Measurements from ENCODE around the gene SPTBN4.
A peak's percentile ranks its signal among the peaks of the same experiment; 100 is the strongest.
"Not testable (repeated sequence)": the region's sequence is repeated elsewhere in the genome, so short reads cannot be mapped to it uniquely, and the experiment has no call there.

SPTBN4 gene

DNA sequence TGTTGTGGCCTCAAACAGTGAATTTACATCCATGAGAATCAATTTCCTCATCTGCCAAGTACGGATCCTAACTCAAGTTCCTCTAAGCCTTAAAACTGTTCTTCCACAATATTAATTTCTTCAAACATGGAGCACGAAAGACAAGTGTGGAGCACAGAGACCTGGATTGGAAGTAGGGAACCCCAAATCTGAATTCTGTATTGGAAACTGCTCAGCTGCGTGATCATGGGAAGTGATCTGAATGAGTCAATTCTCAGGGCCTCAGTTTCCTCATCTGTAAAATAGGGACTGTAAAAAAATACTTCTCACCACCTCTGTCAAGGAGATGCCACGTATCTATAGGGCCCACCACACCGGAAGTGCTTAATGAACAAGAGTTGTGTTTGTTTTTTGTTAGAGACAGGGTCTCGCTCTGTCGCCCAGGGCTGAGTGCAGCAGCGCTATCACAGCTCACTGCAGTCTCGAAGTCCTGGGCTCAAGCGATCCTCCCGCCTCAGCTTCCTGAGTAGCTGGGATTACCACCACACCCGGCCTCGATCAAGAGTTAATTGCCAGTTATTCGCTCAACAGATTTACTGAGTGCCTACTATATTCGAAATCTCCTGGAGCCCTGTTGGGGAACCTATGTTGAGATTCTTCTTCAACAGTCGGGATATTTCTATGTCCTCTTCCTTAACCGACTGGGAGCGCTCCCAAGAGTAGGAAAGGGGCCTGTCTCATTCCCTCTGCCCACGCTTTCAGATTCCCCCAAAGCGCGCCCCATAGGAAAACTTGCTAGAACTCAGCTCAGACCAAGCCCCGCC, 24.3 kb upstream of the SPTBN4 start:
- no peak for DNase-seq

DNA sequence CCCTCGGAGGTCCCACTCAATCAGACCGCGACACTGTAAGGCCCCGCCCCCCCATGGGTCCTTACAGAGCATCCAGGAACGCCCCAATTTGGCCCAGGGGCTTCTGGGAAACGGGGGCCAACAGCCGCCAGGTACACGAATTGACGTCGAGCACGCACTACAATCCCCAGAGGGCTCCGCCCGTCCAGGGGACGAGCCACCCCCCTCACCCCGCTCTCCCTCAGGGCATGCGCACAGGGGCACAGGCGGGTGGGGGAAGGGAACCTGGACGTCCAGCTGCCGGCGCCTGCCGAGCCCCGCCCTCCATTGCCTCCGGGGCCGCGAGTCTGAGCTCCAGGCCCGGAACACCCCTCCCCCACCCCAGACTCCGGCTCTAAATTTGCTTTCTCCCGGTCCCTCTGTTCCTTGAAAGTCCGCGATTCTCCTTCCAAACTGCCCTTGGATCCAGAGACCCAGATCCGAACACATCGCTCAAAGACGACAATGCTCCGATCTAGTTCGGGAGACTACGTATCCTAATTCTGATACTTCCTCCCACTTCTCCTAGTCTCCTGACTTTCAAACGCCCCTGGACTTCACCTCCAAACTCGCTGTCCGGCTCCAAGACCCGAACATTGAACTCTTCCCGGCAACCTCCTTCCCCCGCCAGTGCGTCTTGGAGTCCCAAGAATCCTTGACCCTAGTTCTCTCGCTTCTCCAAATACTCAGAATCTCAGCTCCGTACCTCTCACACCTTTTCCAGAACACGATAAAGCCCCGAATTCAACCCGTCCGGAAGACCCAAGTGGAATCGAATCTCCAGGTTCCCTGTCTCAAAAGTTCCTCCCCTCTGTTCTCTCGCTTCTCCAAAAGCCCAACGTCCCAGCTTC, 23.4 kb upstream of the SPTBN4 start:
- peak; percentile 99 for DNase-seq

DNA sequence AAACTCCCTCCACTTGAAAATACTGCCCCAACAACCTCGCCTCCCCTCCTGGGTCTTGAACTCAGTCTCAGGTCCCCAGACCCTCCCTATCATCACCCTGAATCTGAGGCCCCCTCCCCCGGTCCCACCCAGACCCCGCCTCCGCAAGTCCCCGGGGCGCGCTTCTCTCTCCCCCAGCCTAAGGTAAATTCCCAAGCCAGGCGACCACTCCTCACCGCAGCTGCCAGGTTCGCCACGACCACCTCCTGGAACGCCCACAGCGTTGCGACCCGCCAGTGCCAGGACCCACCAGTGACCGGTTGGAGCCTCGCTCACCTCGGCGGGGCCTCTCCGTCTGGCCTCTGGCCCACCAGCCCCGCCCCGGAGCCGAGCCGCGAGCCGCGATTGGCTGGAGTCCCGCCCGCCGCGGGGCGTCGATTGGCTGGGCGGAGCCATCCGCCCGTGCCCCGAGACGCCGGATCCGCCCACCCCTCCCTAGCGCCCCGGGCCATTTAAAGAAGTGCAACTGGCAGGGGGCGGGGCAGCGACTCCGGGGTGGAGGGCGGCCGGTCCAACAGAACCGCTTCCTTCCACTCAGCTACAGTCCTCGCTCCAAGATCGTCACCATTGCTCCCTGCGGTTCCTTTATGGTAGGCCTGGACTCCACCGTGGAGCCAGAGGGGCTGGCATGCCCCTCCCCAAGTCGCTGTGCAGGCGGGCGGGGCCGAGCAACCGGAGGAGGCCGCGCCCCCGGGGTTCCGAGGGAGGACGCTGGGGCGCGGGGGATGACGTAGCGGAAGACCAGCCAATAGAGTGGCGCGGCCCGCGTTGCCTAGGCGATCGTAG, 22.6 kb upstream of the SPTBN4 start, which contains the start of gene SERTAD3:
Gene SERTAD3 (minus strand): TSS at position 336 of the 825 bp plus-strand sequence. CDS start 2,255 bp downstream, outside the sequence.
- DNase-seq, result peak; percentile 96

DNA sequence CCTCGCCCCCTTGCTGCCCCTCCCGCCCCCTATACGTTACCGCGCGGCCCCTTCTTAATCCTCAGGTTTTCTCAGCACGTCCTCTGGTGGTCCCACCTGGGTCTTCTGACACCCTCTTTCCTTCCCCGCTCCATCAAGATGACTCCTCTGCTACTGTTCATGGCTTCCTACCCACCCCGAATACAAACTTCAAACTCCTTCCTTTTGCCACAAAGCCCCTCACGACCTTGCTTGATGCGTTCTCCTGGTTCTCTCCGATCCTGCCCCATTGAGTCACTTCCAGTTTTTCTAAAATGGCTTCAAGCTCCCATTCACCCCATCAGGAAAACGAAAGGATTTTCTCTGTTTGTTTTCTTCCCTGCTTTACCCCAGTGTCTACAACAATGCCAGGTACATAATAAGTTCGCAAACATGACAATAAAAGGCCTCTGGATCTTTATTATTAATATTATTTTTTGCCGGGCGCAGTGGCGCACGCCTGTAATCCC, 21.9 kb upstream of the SPTBN4 start:
- DNase-seq, result no peak

DNA sequence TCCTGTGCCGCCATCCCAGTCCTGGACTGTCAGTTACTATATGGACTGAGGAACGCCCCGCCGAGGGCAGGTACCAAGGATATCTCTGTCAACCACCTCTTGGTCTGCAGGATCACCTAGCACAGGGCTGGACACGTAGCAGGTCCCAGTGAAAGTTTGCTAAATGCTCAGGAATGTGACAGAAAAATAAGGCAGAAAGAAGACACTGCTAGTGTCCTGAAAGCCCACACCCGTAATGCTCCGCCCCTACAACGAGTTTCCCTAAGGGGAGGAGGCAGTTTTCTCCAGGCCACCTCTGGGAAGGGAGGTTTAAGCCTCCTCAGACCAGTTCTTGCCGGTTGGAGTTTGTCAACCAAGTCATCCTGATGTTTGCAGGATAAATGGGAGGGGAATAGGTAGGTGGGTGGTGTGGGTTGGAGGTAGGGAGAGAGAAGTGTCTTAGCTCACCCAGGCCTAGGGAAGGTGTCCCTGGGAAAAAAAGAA, 21.0 kb upstream of the SPTBN4 start:
- no peak for DNase-seq

DNA sequence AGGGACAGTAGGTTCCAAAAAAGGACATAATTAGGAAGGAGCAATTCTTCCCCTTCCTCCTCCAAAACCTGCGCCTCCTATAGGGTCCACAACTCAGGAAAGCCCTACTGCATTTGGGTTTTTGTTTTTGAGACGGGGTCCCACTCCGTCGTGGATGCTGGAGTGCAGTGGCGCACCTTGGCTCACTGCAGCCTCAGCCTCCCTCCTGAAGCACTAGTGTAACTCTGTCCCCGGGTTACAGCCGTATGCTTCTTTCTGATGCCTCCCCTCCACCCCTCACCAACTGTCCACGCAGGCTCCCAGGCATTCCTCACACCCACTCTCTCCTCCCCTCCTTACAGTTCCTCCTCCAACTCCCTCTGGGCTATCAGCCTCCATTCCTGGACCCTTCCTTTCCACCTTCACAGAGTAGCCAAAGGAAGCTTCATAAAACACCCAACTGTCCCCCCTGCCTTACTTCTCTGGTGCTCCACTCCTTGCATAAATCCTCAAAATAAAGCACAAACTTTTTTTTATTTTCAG, 20.5 kb upstream of the SPTBN4 start:
- DNase-seq, result no peak

DNA sequence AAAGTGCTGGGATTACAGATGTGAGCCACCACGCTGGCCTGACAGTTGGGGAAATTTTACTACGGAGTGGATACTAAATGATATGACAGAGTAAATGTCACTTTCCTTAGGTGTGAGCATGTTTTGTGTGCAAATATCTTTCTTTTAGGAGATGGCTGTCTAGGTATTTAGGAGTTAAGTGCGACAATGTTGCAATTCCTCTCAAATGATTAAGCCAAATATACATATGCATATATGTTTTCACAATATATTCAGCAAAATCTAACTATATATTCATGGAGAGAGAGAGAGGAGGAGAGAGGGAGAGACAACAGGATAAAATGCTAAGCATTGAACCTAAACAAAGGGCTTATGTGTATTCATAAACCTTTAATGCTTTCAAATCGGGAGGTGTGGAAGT, 17.3 kb upstream of the SPTBN4 start:
- DNase-seq, result no peak

DNA sequence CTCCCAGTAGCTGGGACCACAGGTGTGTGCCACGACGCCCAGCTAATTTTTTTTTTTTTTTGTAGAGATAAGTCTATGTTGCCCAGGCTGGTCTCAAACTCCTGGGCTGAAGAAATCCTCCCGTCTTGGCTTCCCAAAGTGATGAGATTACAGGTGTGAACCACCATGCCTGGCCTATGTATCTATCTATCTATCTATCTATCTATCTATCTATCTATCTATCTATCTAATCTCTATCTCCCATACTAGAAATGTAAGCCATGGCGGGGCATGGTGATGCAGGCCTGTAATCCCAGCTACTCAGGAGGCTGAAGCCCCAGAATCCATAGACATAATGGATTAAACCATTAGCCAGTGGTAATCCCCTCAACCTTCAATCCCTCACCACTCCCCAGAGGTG, 16.1 kb upstream of the SPTBN4 start:
- DNase-seq, result no peak

DNA sequence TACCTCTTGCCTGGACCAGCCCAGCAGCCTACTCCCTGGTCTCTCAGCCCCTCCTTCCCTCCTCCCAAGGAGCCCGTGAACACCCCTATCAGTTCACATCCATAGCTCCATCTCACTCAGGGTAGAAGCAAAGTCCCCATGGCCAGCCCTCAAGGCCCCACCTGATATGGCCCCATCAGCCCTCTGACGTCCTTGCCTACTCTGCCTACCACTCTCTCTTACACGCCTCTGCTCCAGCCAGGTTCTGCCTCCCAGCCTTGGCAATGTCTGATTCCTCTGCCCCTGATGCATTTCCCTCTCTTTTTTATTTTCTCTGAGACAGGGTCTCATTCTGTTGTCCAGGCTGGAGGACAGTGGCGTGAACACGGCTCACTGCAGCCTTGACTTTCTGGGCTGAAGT, 14.8 kb upstream of the SPTBN4 start:
- DNase-seq, result no peak

DNA sequence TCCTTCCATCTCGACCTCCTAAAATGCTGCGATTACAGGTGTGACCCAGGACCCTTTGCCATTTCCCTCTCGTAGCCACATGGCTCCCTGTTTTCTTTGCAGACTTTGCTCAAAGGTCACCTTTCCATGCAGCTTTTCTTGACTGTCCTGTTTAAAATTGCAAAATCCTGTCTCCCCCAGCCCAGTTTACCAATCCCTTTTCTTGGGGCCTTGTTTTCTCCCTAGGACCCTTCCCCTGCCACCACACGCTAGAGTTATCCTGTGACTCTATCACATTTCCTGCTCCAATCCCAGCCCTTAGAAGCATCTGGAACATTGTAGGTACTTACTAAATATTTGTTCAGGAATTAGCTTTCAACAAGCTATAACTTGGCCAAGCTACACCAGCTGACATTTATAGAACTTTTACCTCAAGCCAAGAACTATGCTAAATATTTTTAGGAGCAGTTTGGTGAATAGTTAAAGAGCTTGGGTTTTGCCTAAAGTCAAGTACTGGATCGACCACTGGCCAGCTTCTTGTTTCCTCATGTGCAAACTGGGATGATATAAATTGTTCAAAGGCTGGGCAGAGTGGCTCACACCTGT, 13.6 kb upstream of the SPTBN4 start:
- no peak for DNase-seq

DNA sequence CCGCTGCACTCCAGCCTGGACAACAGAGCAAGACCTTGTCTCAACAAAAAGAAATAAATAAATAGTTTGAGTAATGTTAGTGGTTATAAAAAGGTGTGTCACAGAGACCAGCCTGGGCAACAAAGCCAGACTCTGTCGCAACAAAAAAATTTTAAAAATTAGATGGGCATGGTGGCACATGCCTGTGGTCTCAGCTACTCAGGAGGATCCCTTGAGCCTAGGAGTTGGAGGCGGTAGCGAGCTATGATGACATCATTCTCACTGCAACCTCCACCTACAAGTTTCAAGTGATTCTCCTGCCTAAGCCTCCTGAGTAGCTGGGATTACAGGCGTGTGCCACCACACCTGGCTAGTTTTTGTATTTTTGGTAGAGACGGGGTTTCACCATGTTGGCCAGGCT, 12.9 kb upstream of the SPTBN4 start:
- not testable (repeated sequence) for DNase-seq

DNA sequence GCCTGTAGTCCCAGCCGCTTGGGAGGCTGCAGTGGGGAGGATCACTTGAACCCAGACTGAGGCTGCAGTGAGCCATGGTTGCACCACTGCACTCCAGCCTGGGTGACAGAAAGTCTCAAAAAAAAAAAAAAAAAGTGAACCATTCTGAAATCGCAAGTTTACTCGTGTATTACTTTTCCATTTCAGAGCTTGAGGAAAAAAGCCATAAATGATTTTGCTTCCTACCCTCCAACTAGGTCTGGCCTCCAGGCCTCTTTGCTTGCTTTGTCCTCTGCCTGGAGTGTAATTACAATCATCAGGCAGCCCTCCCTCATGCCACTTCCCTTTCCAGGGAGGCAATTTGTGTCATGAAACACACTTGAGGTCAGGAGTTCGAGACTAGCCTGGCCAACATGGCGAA, 9.8 kb upstream of the SPTBN4 start:
- no peak for DNase-seq

DNA sequence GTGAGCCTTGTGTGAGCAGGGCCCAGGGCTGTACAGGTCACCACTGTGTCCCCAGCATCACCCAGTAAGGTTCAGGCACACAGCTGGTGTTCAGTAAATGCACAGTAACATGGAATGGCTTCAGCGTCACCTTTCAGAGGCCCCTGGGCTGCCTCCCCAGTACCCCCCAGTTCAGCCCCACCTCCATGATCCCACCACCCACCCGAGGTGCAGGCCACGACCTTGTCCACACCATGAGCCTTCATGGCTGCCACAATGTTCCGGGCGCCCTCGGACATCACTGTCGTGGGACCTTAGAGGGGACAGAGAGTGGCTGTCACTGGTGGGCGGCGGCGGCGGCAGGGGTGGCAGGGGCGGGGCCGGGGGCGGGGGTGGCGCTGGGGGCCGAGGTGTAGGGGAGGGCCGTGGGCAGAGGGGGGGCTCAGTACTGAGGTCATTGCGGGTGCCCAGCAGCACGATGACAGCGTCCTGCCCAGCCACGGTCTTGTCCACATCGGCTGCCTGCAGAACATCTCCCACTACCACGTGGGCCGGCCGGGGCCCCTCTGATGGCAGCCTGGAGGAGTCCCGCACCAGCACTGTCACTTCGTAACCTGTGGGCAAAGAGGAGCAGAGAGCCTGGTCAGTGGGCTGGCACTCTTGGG, 8.7 kb upstream of the SPTBN4 start:
- no peak for DNase-seq

DNA sequence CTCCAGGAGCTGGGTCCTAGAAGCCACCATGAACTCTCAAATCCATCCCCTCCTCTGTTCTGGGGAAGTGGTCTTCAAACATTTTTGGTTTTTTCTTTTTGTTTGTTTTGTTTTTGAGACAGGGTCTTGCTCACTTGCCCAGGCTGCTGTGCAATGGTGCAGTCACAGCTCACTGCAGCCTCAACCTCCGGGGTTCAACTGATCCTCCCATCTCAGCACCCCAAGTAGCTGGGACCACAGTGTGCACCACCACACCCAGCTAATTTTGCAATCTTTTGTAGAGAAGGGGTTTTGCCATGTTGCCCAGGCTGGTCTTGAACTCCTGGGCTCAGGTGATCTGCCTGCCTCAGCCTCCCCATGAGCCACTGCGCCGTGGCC, 8.2 kb upstream of the SPTBN4 start:
- DNase-seq, result no peak

DNA sequence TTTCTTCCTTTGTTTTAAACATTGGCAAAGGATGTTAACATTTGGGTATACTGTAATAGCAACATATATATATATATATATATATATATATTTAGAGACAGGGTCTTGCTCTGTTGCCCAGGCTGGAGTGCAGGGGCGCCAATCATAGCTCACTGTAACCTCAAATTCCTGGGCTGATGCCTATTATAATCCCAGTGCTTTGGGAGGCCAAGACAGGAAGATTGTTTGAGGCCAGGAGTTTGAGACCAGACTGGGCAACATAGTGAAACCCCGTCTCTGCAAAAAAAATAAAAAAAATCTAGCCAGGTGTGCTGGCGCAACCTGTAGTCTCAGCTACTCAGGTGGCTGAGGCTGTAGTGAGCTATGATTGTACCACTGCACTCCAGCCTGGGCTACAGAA, 6.6 kb upstream of the SPTBN4 start:
- no peak for DNase-seq

DNA sequence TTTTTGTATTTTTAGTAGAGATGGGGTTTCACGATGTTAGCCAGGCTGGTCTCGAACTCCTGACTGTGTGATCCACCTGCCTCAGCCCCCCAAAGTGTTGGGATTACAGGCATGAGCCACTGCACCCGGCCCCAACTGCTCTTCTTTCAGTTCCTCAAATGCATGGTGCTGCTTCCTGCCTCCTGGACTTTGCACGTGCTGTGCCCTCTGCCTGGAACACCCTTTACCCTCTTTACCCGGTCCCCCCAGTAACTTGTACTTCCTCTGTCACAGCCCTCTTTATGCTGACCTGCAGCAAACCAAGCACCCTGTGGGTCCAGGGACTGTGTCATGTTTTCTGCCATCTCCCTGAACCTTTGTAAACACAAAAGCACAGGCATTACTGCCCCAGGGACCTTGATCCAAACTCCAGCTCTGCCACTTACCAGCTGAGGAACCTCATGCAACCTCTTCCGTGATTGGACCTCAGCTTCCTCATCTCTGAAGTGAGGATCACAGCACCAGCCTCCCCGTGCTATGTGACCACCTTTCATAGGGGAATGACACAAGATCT, 5.1 kb upstream of the SPTBN4 start:
- DNase-seq, result no peak

DNA sequence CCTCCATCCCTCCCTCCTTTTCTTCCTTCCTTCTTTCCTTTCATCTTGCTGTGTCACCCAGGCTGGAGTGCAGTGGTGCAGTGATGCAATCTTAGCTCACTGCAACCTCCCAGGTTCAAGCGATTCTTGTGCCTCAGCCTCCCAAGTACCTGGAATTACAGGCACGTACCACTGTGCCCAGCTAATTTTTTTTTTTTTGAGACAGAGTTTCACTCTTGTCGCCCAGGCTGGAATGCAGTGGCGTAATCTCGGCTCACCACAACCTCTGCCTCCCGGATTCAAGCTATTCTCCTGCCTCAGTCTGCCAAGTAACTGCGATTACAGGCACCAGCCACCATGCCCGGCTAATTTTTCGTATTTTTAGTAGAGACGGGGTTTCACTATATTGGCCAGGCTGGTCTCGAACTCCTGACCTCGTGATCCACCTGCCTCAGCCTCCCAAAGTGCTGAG, 3.2 kb upstream of the SPTBN4 start:
- not testable (repeated sequence) for DNase-seq

DNA sequence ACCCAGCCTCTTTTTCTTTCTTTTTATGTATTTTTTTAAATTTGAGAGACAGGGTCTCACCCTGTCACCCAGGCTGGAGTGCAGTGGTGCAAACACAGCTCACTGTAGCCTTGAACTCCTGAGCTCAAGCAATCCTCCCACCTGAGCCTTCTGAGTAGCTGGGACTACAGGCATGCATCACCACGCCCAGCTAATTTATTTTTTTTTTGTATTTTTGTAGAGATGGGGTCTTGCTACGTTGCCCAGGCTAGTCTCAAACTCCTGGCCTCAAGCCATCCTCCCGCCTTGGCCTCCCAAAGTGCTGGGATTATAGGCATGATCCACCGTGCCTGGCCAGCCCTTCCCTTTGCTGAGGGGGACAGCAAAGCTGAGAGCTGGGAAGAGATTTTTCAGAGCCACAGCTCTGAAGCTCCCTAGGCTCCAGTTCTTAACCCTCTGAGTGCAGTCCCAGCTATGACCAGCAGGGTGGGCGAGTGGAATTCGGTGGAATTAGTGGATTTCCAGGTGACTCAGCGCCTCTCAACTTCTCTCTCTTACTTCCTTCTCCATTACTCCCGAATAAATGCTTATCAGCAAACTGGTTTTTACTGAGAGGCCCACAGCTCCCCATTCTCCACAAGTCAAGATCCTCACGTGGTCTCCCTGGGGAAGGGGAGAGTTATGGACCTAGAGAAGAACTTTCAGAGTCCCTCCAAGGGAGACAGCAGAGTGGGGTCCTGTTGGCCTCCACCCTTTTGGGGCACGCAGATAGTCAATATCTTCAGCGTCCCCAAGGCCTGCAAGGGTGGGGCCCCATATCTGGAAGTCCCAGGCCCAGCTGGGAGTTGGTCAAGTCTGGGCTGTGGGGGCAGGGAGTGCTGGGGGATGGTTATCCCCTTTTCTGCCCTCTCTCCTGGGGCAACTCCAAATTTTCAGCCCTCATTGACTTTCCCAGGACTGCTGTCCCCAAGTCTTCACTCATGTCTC, 2.5 kb upstream of the SPTBN4 start:
- DNase-seq, result peak; percentile 74

DNA sequence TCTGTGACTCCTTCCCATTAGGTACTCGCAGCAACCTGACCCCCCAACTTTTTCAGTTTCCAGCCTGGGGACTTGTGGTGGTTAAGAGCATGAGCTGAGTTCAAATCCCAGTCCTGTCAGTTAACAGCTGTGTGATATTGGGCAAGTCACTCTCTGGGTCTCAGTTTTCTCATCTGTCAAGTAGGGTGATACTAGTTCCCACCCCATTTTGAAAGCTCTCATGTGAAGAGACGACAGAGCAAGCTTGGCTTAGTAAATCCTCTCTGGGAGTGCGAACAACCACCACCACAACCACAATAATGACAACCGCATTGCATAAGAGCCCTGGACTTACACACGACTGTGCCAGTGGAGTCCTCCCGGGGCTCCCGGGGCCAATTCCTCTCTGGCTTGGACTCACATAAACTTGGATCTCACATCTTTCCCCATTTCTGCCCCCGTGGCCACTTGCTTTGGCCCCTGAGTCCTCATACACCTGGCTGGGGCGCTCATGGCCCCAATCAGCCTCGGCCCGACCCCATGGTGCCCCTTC, 1.7 kb upstream of the SPTBN4 start:
- DNase-seq, result no peak

All from activated CD4-positive, alpha-beta T cell treated with anti-CD3 and anti-CD28 coated beads, Interleukin-2, amount 50 U/mL, for 1 hour (primary cell).